Neuronal stem cell (in vitro differentiated cells): ENCODE results near the gene SMIM7.

Experiments used
- DNase-seq: peaks from one replicate; pipeline ENCODE4 v3.0.0-alpha.2; 2013; ENCODE audit warnings: low spot score
- H2AFZ ChIP-seq: one replicate; pipeline ENCODE4 v1.6.1; 2013; ENCODE audit warnings: mild to moderate bottlenecking, low read length, inconsistent platforms
- H2AK5ac ChIP-seq: 2 replicates; pipeline ENCODE4 v1.6.1; 2013; ENCODE audit warnings: low read depth, mild to moderate bottlenecking, inconsistent platforms, low read length, moderate library complexity, mixed read lengths
- H2BK120ac ChIP-seq: 2 replicates; pipeline ENCODE4 v1.6.1; 2013; ENCODE audit warnings: low read depth, mild to moderate bottlenecking, inconsistent platforms, low read length, moderate library complexity, mixed read lengths
- H2BK12ac ChIP-seq: one replicate; pipeline ENCODE4 v1.6.1; 2013; ENCODE audit warnings: low read length, inconsistent platforms
- H2BK15ac ChIP-seq: 2 replicates; pipeline ENCODE4 v1.6.1; 2013; ENCODE audit warnings: mild to moderate bottlenecking, low read length, inconsistent platforms, mixed read lengths
- H2BK5ac ChIP-seq: one replicate; pipeline ENCODE4 v1.6.1; 2013; ENCODE audit warnings: inconsistent platforms, mild to moderate bottlenecking, low read length, moderate library complexity
- H3K14ac ChIP-seq: one replicate; pipeline ENCODE4 v1.6.1; 2013; ENCODE audit warnings: low read length, inconsistent platforms
- H3K18ac ChIP-seq: 2 replicates; pipeline ENCODE4 v1.6.1; 2013; ENCODE audit warnings: low read length, inconsistent platforms
- H3K23ac ChIP-seq: 2 replicates; pipeline ENCODE4 v1.6.1; 2013; ENCODE audit warnings: low read depth, mild to moderate bottlenecking, mixed read lengths, low read length, inconsistent platforms; ENCODE audit not compliant: poor library complexity
- H3K27ac ChIP-seq: replicated peaks from 3 replicates; pipeline ENCODE4 v1.5.1; 2013; ENCODE audit warnings: low read length, inconsistent platforms
- H3K27me3 ChIP-seq, 3 experiments: 2 replicates each; pipeline ENCODE4 v1.6.1; 2013; ENCODE audit warnings: low read length in 3 of 3, mild to moderate bottlenecking in 2 of 3, inconsistent platforms in 1 of 3, low read depth in 1 of 3, mixed read lengths in 1 of 3, moderate library complexity in 1 of 3; ENCODE audit not compliant: control insufficient read depth in 3 of 3, insufficient read depth in 3 of 3
- H3K36me3 ChIP-seq, 2 donors: replicated peaks in 1 of 2; 2 replicates each; pipeline ENCODE4 v1.6.1; 2013; ENCODE audit warnings: low read length in 2 of 2; ENCODE audit not compliant: control insufficient read depth in 2 of 2, insufficient read depth in 2 of 2
- H3K4ac ChIP-seq: 2 replicates; pipeline ENCODE4 v1.6.1; 2013; ENCODE audit warnings: inconsistent platforms, mild to moderate bottlenecking, low read length, moderate library complexity
- H3K4me1 ChIP-seq, 2 donors: 1 replicate in 1 of 2; 2 replicates in 1 of 2; pipeline ENCODE4 v1.6.1; 2013; ENCODE audit warnings: low read length in 2 of 2, low read depth in 1 of 2; ENCODE audit not compliant: control insufficient read depth in 2 of 2, insufficient read depth in 1 of 2
- H3K4me2 ChIP-seq: one replicate; pipeline ENCODE4 v1.6.1; 2013; ENCODE audit warnings: mild to moderate bottlenecking, low read length, inconsistent platforms; ENCODE audit not compliant: insufficient read depth, poor library complexity, severe bottlenecking
- H3K4me3 ChIP-seq, 2 donors: 2 replicates each; pipeline ENCODE4 v1.5.1; 2013; ENCODE audit warnings: low read length in 2 of 2, mild to moderate bottlenecking in 2 of 2, inconsistent platforms in 1 of 2, moderate library complexity in 1 of 2
- H3K79me1 ChIP-seq: one replicate; pipeline ENCODE4 v1.6.1; 2013; ENCODE audit warnings: low read depth, mild to moderate bottlenecking, inconsistent platforms, low read length, moderate library complexity
- H3K9ac ChIP-seq: one replicate; pipeline ENCODE4 v1.6.1; 2013; ENCODE audit warnings: mild to moderate bottlenecking, low read depth, low read length, inconsistent platforms; ENCODE audit not compliant: poor library complexity
- H3K9me3 ChIP-seq, 2 donors: replicated peaks in 1 of 2; 2 replicates each; pipeline versions ENCODE3 to v1.6.1; 2013; ENCODE audit warnings: low read length in 2 of 2, mild to moderate bottlenecking in 2 of 2, inconsistent platforms in 1 of 2, low read depth in 1 of 2, mixed read lengths in 1 of 2, moderate library complexity in 1 of 2; ENCODE audit not compliant: control insufficient read depth in 2 of 2, insufficient read depth in 1 of 2
- H4K8ac ChIP-seq: one replicate; pipeline ENCODE4 v1.6.1; 2013; ENCODE audit warnings: low read depth, mild to moderate bottlenecking, inconsistent platforms, low read length, moderate library complexity
- H4K91ac ChIP-seq: one replicate; pipeline ENCODE4 v1.6.1; 2013; ENCODE audit warnings: low read length, low read depth, mild to moderate bottlenecking, inconsistent platforms; ENCODE audit not compliant: poor library complexity
- WGBS, 2 donors: extraction: QIAGEN DNeasy Blood & Tissue Kit; methylation state at CpG; one replicate each; pipeline ENCODE4 v1.1.7; 2013; ENCODE audit warnings: missing lambda C conversion rate in 2 of 2, mixed read lengths in 1 of 2; ENCODE audit not compliant: insufficient read length in 2 of 2, insufficient replicate concordance in 1 of 2; ENCODE audit errors: extremely low coverage in 2 of 2; 5-methylcytosine and 5-hydroxymethylcytosine counted together

The SMIM7 gene

GRCh38 chr19:16627928-16628182 is 32.1 kb downstream of the SMIM7 start:
- Histone ChIP-seq H2BK15ac (no peak overlapping the region), H3K9me3 (no peaks in the 10 kb centered on the region), H2BK120ac (no peak overlapping the region), H4K8ac (no peak overlapping the region), H3K4me1 (peaks cover 0 to 12% of the 10 kb centered on the region in 2 donors), H3K4me2 (peak overlapping the region; percentile 84), H3K27ac (no peak overlapping the region), H2BK5ac (peak overlapping the region; percentile 26), H3K14ac (no peak overlapping the region), H4K91ac (no peak overlapping the region), H3K4me3 (peak overlapping the region; percentile 90 to 96), H3K18ac (peak overlapping the region; percentile 86), H3K9ac (peak overlapping the region; percentile 97), H3K23ac (peak overlapping the region; percentile 83), H3K36me3 (peaks cover 10 to 51% of the 10 kb centered on the region in 2 donors), H3K4ac (no peak overlapping the region), H2AFZ (peak overlapping the region; percentile 84), H3K27me3 (no peaks in the 10 kb centered on the region), H3K79me1 (peaks cover 4% of the 10 kb centered on the region), H2AK5ac (no peak overlapping the region), H2BK12ac (no peak overlapping the region)
- WGBS, 2 donors = no CpG with 5 or more reads among the region's 38 CpGs
- no peak for DNase-seq

GRCh38 chr19:16627193-16627927 is 32.6 kb downstream of the SMIM7 start:
- DNase-seq = peak; percentile 17
- H3K79me1 ChIP-seq = peaks cover 9% of the 10 kb centered on the region

GRCh38 chr19:16626796-16627192 is 33.1 kb downstream of the SMIM7 start:
- Histone ChIP-seq H3K18ac (no peak overlapping the region), H2BK120ac (no peak overlapping the region), H4K91ac (no peak overlapping the region), H3K9ac (no peak overlapping the region), H3K23ac (no peak overlapping the region), H3K9me3 (no peaks in the 10 kb centered on the region), H3K4me2 (peak overlapping the region; percentile 84), H3K79me1 (peaks cover 10% of the 10 kb centered on the region), H3K14ac (no peak overlapping the region), H3K4me1 (peaks cover 0 to 12% of the 10 kb centered on the region in 2 donors), H3K4me3 (peak overlapping the region; percentile 90 to 96), H2AK5ac (no peak overlapping the region), H2BK12ac (no peak overlapping the region), H3K27ac (no peak overlapping the region), H4K8ac (no peak overlapping the region), H3K36me3 (peaks cover 7 to 41% of the 10 kb centered on the region in 2 donors), H3K27me3 (no peaks in the 10 kb centered on the region), H3K4ac (no peak overlapping the region), H2AFZ (peak overlapping the region; percentile 14), H2BK15ac (no peak overlapping the region), H2BK5ac (no peak overlapping the region)
- DNase-seq = no peak
- no CpG with 5 or more reads among the region's 12 CpGs for WGBS, 2 donors

More at GRCh38 chr19:16627193-16627927, 32.6 kb downstream of the SMIM7 start:
- Histone ChIP-seq H3K27me3 (no peaks in the 10 kb centered on the region), H3K14ac (no peak overlapping the region), H3K23ac (no peak overlapping the region), H3K4ac (no peak overlapping the region), H4K91ac (no peak overlapping the region), H3K9me3 (no peaks in the 10 kb centered on the region), H2BK12ac (no peak overlapping the region), H3K36me3 (peaks cover 7 to 46% of the 10 kb centered on the region in 2 donors), H2BK15ac (no peak overlapping the region), H3K18ac (peak overlapping the region; percentile 86), H3K4me2 (peak overlapping the region; percentile 84), H2BK120ac (no peak overlapping the region), H4K8ac (no peak overlapping the region), H3K4me1 (peaks cover 0 to 12% of the 10 kb centered on the region in 2 donors), H3K4me3 (peak overlapping the region; percentile 90 to 96), H2BK5ac (peak overlapping the region; percentile 26), H3K9ac (peak overlapping the region; percentile 97), H2AK5ac (peak overlapping the region; percentile 92), H2AFZ (peak overlapping the region; percentile 84), H3K27ac (no peak overlapping the region)
- no CpG with 5 or more reads among the region's 52 CpGs for WGBS, 2 donors

GRCh38 chr19:16625163-16625958 is 34.6 kb downstream of the SMIM7 start:
- Histone ChIP-seq H3K9me3 (no peaks in the 10 kb centered on the region), H3K9ac (no peak overlapping the region), H2BK15ac (no peak overlapping the region), H3K4ac (no peak overlapping the region), H3K4me1 (peaks cover 0 to 12% of the 10 kb centered on the region in 2 donors), H2BK5ac (no peak overlapping the region), H3K79me1 (peaks cover 8% of the 10 kb centered on the region), H3K4me3 (no peak overlapping the region), H3K14ac (no peak overlapping the region), H2BK12ac (no peak overlapping the region), H3K36me3 (peaks cover 1 to 30% of the 10 kb centered on the region in 2 donors), H2AK5ac (no peak overlapping the region), H3K4me2 (no peak overlapping the region), H3K27ac (no peak overlapping the region), H3K23ac (no peak overlapping the region), H4K8ac (no peak overlapping the region), H2AFZ (no peak overlapping the region), H3K18ac (no peak overlapping the region), H2BK120ac (no peak overlapping the region), H4K91ac (no peak overlapping the region), H3K27me3 (no peaks in the 10 kb centered on the region)
- WGBS, 2 donors = no CpG with 5 or more reads among the region's 16 CpGs
- DNase-seq = no peak
